Cardiac fibroblast (primary cell): ENCODE data around the gene NDN.
"Not testable (repeated sequence)": the region's sequence is repeated elsewhere in the genome, so short reads cannot be mapped to it uniquely, and the experiment has no call there.

Source experiments
- DNase-seq, 2 donors: peaks; one replicate each; pipeline versions ENCODE4 v3.0.0 to v3.0.0-alpha.2; 2010; ENCODE audit warnings: low read depth in 2 of 2
- H3K4me3 ChIP-seq, 2 donors: replicated peaks in 1 of 2; 1 replicate in 1 of 2; 2 replicates in 1 of 2; pipeline ENCODE4 v1.5.1; 2011; ENCODE audit warnings: low read depth in 2 of 2, low read length in 2 of 2, mild to moderate bottlenecking in 2 of 2, moderate library complexity in 1 of 2
- CTCF ChIP-seq: IDR thresholded peaks from one replicate; pipeline ENCODE4 v1.5.1; 2011; ENCODE audit warnings: low read depth, mild to moderate bottlenecking, low read length, inconsistent platforms

NDN gene

GRCh38 chr15:23687143-23687470 is at the start of gene NDN:
Gene NDN (minus strand): TSS chr15:23687305. CDS start chr15:23687217, 88 bp downstream.
- peak within 1 kb of the TSS in 1 of 2 donors; percentile 48 for H3K4me3 ChIP-seq
- DNase-seq = peak; percentile 1 to 57
- TF ChIP-seq CTCF = no peak

GRCh38 chr15:23736033-23736673 is 49.0 kb upstream of the NDN start:
- DNase-seq = no peak
- no peak overlapping the region for H3K4me3 ChIP-seq
- no peak for TF ChIP-seq CTCF

GRCh38 chr15:23734862-23735261 is 47.8 kb upstream of the NDN start:
- H3K4me3 ChIP-seq = no peak overlapping the region
- DNase-seq = no peak
- no peak for TF ChIP-seq CTCF

- not testable (repeated sequence) for DNase-seq, H3K4me3 ChIP-seq
Measured at GRCh38 chr15:23713874-23714656, 27.0 kb upstream of the NDN start.

- H3K4me3 ChIP-seq = no peak overlapping the region
- no peak for TF ChIP-seq CTCF
- DNase-seq = no peak
Measured at GRCh38 chr15:23708332-23708731, 21.2 kb upstream of the NDN start.

- no peak overlapping the region for H3K4me3 ChIP-seq
- no peak for DNase-seq
- no peak for TF ChIP-seq CTCF
Measured at GRCh38 chr15:23695282-23695681, 8.2 kb upstream of the NDN start.

GRCh38 chr15:23694592-23694991 is 7.5 kb upstream of the NDN start:
- no peak for DNase-seq
- H3K4me3 ChIP-seq = no peak overlapping the region
- TF ChIP-seq CTCF = no peak
